ENCODE measurements around the gene RPLP2. TPM values are rescaled to one million over a fixed set of nuclear protein-coding genes. Genes with fewer than 3 reads are reported as not detected.

RPLP2 gene
- total RNA-seq, 1 donor from 2014 or later: 277 TPM

GRCh38 chr11:773830-774229 lies 35.9 kb upstream of the RPLP2 start:
- no peak for DNase-seq (ENCODE audit: low read depth, low spot score)

GRCh38 chr11:774873-775592 lies 34.7 kb upstream of the RPLP2 start:
- DNase-seq (ENCODE audit: low read depth, low spot score): no peak

DNA sequence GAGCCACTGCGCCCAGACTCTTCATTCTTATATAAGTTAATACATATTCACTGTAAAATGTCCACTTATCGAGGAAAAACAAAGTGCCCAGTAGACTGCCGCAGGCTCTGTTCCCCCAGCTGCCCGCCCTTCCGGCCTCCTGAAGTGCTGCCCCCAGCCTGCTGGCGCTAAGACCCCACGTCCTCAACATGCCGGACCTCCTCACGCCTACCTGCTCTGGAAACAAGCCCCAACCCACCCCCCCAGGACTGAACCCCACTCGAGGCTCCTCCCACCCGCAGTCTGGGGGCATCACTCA lies 33.6 kb upstream of the RPLP2 start:
- no peak for DNase-seq (ENCODE audit: low read depth, low spot score)

DNA sequence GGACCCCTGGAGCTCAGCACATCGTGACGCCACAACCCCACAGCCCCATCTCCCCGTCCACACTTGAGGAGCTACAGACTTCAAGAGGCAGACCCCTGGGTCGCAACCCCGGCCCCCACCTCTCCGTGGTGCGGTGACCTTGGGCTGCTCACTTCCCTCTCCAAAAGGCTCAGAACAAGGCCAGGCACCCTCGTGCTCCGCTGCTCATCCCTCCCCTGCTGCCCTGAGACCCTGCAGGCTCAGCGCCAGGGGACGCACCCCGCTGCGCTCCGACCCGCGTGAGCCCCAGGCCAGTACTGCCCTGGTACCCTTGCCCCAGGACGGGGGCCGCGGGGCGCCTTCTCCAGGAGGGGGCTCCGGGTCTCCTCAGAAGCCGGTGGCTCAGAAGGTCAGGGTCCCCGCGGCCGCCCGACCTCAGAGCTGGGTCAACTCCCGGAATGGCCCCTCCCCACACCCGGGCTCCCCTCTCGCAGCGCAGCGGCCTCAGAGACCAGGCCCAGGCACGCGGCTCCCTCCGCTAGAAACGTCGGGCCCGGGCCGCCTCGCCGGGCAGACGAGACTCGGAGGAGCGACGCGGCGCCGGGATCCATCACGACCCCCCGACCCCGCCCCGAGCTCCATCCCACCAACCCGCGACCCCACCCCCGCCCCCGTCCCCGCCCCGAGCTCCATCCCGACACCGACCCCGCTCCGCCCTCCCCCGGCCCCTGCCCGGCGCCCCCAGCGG lies 33.0 kb upstream of the RPLP2 start:
- DNase-seq (ENCODE audit: low read depth, low spot score): no peak

DNA sequence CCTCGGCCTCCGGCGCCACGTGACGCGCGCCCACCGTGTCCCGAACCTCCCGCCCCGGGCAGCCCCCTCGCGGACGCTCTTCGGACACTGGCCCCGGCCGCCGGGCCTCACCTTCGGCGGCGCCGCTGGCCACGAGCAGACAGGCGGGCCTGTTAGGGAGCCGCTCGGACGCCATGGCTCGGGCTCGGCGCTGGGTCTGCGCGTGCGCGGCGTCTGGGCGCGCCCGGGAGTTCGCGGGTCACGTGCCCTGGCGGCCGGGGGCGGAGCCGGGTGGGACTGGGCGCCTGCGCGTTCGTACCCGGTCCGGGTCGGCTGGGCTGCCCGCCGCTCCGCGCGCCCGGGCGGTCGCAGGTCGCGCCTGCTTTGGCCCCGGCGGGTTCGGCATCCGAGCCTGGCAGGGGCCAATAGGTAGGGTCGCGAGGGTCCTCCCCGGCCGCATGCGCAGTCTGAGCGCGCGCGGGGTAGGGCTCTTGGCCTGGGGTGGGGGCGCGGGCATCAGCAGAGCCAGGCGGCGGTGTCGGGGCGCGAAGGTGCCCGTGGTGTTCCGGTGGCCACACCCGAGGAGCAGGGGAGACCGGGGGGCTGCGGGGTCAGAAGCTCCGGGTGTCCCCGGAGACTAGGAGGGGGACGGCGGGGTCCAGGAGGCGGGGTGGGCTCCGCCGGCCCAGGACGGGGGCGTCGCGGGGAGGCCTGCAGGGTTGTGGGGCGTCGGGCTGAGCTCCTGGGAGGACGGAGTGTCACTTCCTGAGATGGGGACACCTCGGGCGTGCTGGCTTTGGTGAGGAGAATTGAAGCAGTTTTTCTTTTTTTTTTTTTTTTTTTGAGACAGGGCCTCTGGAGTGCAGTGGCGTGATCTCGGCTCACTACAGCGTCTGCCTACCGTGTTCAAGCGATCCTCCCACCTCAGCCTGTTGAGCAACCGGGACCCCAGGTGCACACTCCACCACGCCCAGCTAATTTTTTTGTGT lies 32.2 kb upstream of the RPLP2 start, which contains the start of gene GATD1:
Gene GATD1 (minus strand): TSS at position 200 of the 968 bp plus-strand sequence. CDS start 25 bp downstream, at position 175.
- DNase-seq (ENCODE audit: low read depth, low spot score): no peak

GRCh38 chr11:778976-779954 lies 30.5 kb upstream of the RPLP2 start:
- DNase-seq (ENCODE audit: low read depth, low spot score): no peak

- DNase-seq (ENCODE audit: low read depth, low spot score): no peak
Observed at GRCh38 chr11:779955-780532, 29.7 kb upstream of the RPLP2 start.

- DNase-seq (ENCODE audit: low read depth, low spot score): no peak
Observed at GRCh38 chr11:782264-783174, 27.2 kb upstream of the RPLP2 start.

- DNase-seq (ENCODE audit: low read depth, low spot score): peak; percentile 59
Observed at GRCh38 chr11:783581-784015, 26.2 kb upstream of the RPLP2 start.

DNA sequence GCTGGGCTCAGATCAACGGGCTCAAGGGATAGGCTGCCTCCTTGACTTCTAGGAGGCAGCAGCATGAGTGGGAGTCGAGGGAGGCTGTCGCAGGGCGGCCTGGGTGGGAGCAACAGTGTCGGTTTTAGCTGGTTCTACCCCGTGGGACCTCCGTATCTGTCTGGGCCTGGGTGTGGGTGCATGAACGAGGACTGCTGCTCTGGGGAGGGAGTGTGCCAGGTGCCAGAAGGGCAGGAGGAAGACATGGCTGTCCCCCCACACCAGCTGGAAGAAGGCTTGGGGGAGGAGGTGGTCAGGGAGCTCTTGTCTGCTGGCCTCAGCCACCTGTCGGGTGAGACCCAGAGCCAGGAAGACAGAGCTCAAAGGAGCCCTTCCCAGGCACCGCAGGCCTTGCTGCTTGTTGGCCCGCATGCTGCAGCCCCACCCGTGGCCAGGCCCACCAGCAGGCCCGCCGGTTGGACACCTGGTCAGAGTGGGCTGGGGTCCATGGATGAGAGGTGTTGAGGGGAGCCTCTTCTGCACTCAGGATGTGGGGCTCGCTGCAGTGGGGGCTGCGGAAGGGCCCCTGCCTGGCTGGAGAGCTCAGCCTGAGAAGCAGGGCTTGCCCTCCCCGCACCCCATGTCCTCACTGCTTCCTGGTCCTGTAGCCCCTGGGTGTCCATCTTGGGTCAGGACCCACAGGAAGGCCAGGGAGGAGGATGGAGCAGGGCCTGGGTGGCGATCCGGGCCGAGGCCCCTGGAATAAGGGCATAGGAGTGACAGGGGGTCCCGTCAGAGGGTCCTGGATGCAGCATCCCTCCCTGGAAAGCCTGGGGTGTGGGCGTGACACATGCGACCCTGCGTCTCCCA lies 23.3 kb upstream of the RPLP2 start:
- no peak for DNase-seq (ENCODE audit: low read depth, low spot score)

- no peak for DNase-seq (ENCODE audit: low read depth, low spot score)
Observed at GRCh38 chr11:787084-787675, 22.6 kb upstream of the RPLP2 start.

- DNase-seq (ENCODE audit: low read depth, low spot score): no peak
Observed at GRCh38 chr11:788009-788640, 21.6 kb upstream of the RPLP2 start.

DNA sequence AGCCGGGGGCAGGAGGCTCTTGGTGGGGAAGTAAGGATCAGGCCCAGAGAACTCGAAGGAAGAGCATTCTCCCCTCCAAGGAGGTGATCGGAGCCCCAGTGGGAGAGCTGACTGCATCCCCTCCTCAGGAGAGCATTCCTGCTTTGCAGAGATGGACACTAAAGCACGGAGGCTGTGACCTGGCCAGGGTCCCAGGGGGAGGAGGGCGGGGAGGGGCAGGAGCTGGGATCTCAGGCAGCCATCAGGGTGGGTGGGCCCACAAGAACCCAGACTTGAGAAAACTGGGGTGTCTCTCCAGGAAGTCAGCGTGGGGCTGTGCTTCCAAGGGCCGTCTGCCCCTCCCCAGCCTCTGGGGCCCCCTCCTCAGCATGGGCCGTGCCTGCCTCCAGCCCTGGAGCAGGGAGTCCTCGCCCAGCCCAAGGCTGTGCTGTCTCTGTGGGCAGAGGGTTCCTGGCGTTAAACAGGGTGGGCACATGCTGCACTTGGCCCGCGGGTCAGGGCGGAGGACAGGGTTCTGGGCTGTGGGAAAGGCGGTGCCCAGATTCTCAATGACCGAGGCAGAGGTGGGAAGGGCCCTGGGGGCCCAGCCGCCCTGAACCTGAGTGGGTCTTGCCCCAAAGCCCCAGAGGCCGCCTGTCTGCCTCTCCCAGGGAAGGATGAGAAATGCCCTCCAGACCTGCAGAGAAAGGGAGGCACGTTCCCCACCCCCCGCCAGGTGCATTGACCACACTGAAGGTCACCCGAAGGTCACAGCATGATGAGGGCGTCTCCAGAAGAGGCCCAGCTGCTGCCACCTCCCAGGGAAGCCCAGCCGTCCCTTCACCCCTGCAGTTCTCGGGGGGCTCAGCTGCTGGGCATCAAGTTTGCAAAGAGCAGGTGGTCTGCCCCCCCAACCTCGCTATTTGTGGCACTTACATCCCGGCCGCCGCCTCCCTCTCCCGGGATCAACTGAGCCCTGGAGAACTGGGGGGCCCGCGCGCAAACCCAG lies 20.5 kb upstream of the RPLP2 start:
- DNase-seq (ENCODE audit: low read depth, low spot score): no peak

GRCh38 chr11:789943-790342 lies 19.8 kb upstream of the RPLP2 start, which contains the start of gene CEND1:
Gene CEND1, minus strand, starts transcription at chr11:790090. Its CDS starts 1,514 bp downstream, at chr11:788576.
- no peak for DNase-seq (ENCODE audit: low read depth, low spot score)

GRCh38 chr11:790721-791564 lies 18.8 kb upstream of the RPLP2 start:
- DNase-seq (ENCODE audit: low read depth, low spot score): no peak

Measured in pulmonary artery endothelial cell (primary cell).